Measurements from ENCODE around the gene TRIM47. TPM values are rescaled to one million over a fixed set of nuclear protein-coding genes. Genes with fewer than 3 reads are reported as not detected.

The TRIM47 gene
- total RNA-seq, 2 experiments from 2014 or later: 13.4 to 19.9 TPM

GRCh38 chr17:75827308-75828075, 50.9 kb downstream of the TRIM47 start:
- CTCF ChIA-PET: interaction anchor here (0.6 to 4.1 kb wide), 31 partner anchors 8 to 505 kb away, joined by 3 to 22 read pairs (median 4); partner anchors contain the start of genes GALK1, UNC13D, UNK and WBP2
- intact Hi-C loops (cut with DNase I, micrococcal nuclease): loop anchor here (1.0 to 5.0 kb wide), 5 partner anchors 28 to 74 kb away; partner anchors contain the start of genes UNK (in 1 of the 2) and WBP2 (in 1 of the 2)
- peak overlapping the region; percentile 87 for H3K27ac Mint-ChIP-seq
- no peaks in the 10 kb centered on the region for H3K27me3 Mint-ChIP-seq
- H3K4me3 Mint-ChIP-seq: peak overlapping the region; percentile 53
- H3K9me3 Mint-ChIP-seq (ENCODE audit: low read depth): no peaks in the 10 kb centered on the region
- POLR2A ChIA-PET: interaction anchor here (0.8 to 1.7 kb wide), 4 partner anchors 9 to 53 kb away, joined by 3 to 4 read pairs (median 4); no protein-coding TSS in a partner anchor
- DNase-seq (peak; percentile 85), ATAC-seq (peak; percentile 75)
- H3K36me3 Mint-ChIP-seq (ENCODE audit: low read depth): peaks cover 17% of the 10 kb centered on the region
- peaks cover 14% of the 10 kb centered on the region for H3K4me1 Mint-ChIP-seq

- Mint-ChIP-seq H3K4me1 (peaks cover 16% of the 10 kb centered on the region), H3K4me3 (no peak overlapping the region), H3K9me3 (ENCODE audit: low read depth) (no peaks in the 10 kb centered on the region), H3K27ac (peak overlapping the region; percentile 67), H3K27me3 (no peaks in the 10 kb centered on the region), H3K36me3 (ENCODE audit: low read depth) (peaks cover 12% of the 10 kb centered on the region)
- intact Hi-C loops (cut with DNase I, micrococcal nuclease): loop anchor here (1.0 to 5.0 kb wide), 5 partner anchors 29 to 73 kb away; partner anchors contain the start of genes UNK (in 1 of the 2) and WBP2 (in 1 of the 2)
- POLR2A ChIA-PET: interaction anchor here (0.6 to 1.7 kb wide), 5 partner anchors 8 to 52 kb away, joined by 3 to 4 read pairs (median 3); partner anchors contain the start of gene UNK
- ATAC-seq (no peak), DNase-seq (no peak)
- CTCF ChIA-PET: interaction anchor here (0.6 to 4.1 kb wide), 31 partner anchors 10 to 188 kb away, joined by 3 to 22 read pairs (median 4); partner anchors contain the start of genes GALK1, UNC13D and WBP2
Measured at GRCh38 chr17:75826561-75827307, 51.6 kb downstream of the TRIM47 start.

GRCh38 chr17:75825748-75826370, 52.5 kb downstream of the TRIM47 start:
- CTCF ChIA-PET: interaction anchor here (0.6 to 4.1 kb wide), 14 partner anchors 10 to 374 kb away, joined by 3 to 18 read pairs (median 4); partner anchors contain the start of genes GALK1 and TRIM47
- peaks cover 15% of the 10 kb centered on the region for H3K36me3 Mint-ChIP-seq (ENCODE audit: low read depth)
- H3K4me3 Mint-ChIP-seq: no peak overlapping the region

GRCh38 chr17:75825149-75825552, 53.2 kb downstream of the TRIM47 start:
- no peak for ATAC-seq
- no peak overlapping the region for H3K4me3 Mint-ChIP-seq
- ChIA-PET CTCF (interaction anchor here (0.6 to 4.1 kb wide), 7 partner anchors 9 to 374 kb away, joined by 3 to 16 read pairs (median 5); partner anchors contain the start of genes GALK1 and TRIM47), POLR2A (interaction anchor here (0.6 kb wide), 1 partner anchor 40 kb away, joined by 3 read pairs; the partner anchor contains the start of gene UNK)
- peaks cover 23% of the 10 kb centered on the region for H3K4me1 Mint-ChIP-seq
- peaks cover 11% of the 10 kb centered on the region for H3K36me3 Mint-ChIP-seq (ENCODE audit: low read depth)
- H3K9me3 Mint-ChIP-seq (ENCODE audit: low read depth): no peaks in the 10 kb centered on the region
- intact Hi-C loops (cut with DNase I, micrococcal nuclease): loop anchor here in 1 of 2 experiments (5.0 kb wide), 1 partner anchor 38 kb away; no protein-coding TSS in a partner anchor
- H3K27ac Mint-ChIP-seq: no peak overlapping the region
- no peaks in the 10 kb centered on the region for H3K27me3 Mint-ChIP-seq
- no peak for DNase-seq

More at GRCh38 chr17:75825748-75826370, 52.5 kb downstream of the TRIM47 start:
- intact Hi-C loops (cut with DNase I, micrococcal nuclease): loop anchor here (2.0 to 5.0 kb wide), 2 partner anchors 39 to 41 kb away; partner anchors contain the start of gene UNK (in 1 of the 2)
- peaks cover 23% of the 10 kb centered on the region for H3K4me1 Mint-ChIP-seq
- DNase-seq (no peak), ATAC-seq (no peak)
- H3K9me3 Mint-ChIP-seq (ENCODE audit: low read depth): no peaks in the 10 kb centered on the region
- H3K27ac Mint-ChIP-seq: no peak overlapping the region
- POLR2A ChIA-PET: interaction anchor here (0.6 to 1.7 kb wide), 2 partner anchors 7 to 41 kb away, joined by 3 to 4 read pairs; partner anchors contain the start of gene UNK
- no peaks in the 10 kb centered on the region for H3K27me3 Mint-ChIP-seq

GRCh38 chr17:75824666-75825065, 53.7 kb downstream of the TRIM47 start:
- H3K9me3 Mint-ChIP-seq (ENCODE audit: low read depth): no peaks in the 10 kb centered on the region
- H3K4me1 Mint-ChIP-seq: peaks cover 23% of the 10 kb centered on the region
- H3K36me3 Mint-ChIP-seq (ENCODE audit: low read depth): peaks cover 8% of the 10 kb centered on the region
- H3K4me3 Mint-ChIP-seq: no peak overlapping the region
- intact Hi-C loops (cut with DNase I, micrococcal nuclease): loop anchor here in 1 of 2 experiments (5.0 kb wide), 1 partner anchor 37 kb away; no protein-coding TSS in a partner anchor
- ChIA-PET CTCF (interaction anchor here (1.0 to 4.1 kb wide), 3 partner anchors 9 to 77 kb away, joined by 3 to 16 read pairs (median 5); no protein-coding TSS in a partner anchor), POLR2A (interaction anchor here (0.6 kb wide), 1 partner anchor 61 kb away, joined by 3 read pairs; no protein-coding TSS in a partner anchor)
- DNase-seq (no peak), ATAC-seq (no peak)
- H3K27me3 Mint-ChIP-seq: no peaks in the 10 kb centered on the region
- no peak overlapping the region for H3K27ac Mint-ChIP-seq

Other genes starting within 250 kb of the TRIM47 start
- under 1 TPM; 0.12 to 0.14 TPM for gene SMIM5, start 245.1 kb downstream of the TRIM47 start, total RNA-seq
- 10 to 100 TPM; 36.4 to 40.5 TPM for gene RECQL5, start 211.4 kb downstream of the TRIM47 start, total RNA-seq
- 10 to 100 TPM; 87.8 to 100.0 TPM for gene SAP30BP, start 211.2 kb downstream of the TRIM47 start, total RNA-seq
- 1 to 10 TPM in 1 of 2 experiments, under 1 TPM in 1; 0.62 to 1.5 TPM for gene ITGB4, start 157.1 kb downstream of the TRIM47 start, total RNA-seq
- 10 to 100 TPM; 50.3 to 63.2 TPM for gene GALK1, start 113.4 kb downstream of the TRIM47 start, total RNA-seq
- gene UNK, start 93.8 kb downstream of the TRIM47 start, total RNA-seq: 10 to 100 TPM; 24.5 to 33.7 TPM
- gene UNC13D, start 34.2 kb downstream of the TRIM47 start, total RNA-seq: 100 to 1,000 TPM; 106 to 133 TPM
- gene WBP2, start 23.2 kb downstream of the TRIM47 start, total RNA-seq: 10 to 100 TPM; 68.7 to 74.1 TPM
- gene TRIM65, start 18.4 kb upstream of the TRIM47 start, total RNA-seq: 10 to 100 TPM; 28.9 to 31.9 TPM
- 100 to 1,000 TPM in 1 of 2 experiments, 10 to 100 TPM in 1; 98.0 to 115 TPM for gene MRPL38, start 26.3 kb upstream of the TRIM47 start, total RNA-seq
- 10 to 100 TPM; 16.2 to 18.0 TPM for gene FBF1, start 62.5 kb upstream of the TRIM47 start, total RNA-seq
- gene ACOX1, start 100.6 kb upstream of the TRIM47 start, total RNA-seq: 10 to 100 TPM; 27.7 to 33.1 TPM
- 10 to 100 TPM in 1 of 2 experiments, 1 to 10 TPM in 1; 9.8 to 13.6 TPM for gene TEN1, start 100.7 kb upstream of the TRIM47 start, total RNA-seq
- 1 to 10 TPM; 5.6 to 6.0 TPM for gene CDK3, start 122.3 kb upstream of the TRIM47 start, total RNA-seq
- under 1 TPM; 0.04 to 0.16 TPM for gene EVPL, start 148.7 kb upstream of the TRIM47 start, total RNA-seq
- 100 to 1,000 TPM; 151 to 174 TPM for gene SRP68, start 193.9 kb upstream of the TRIM47 start, total RNA-seq
- 1 to 10 TPM; 5.9 to 6.4 TPM for gene GALR2, start 196.2 kb upstream of the TRIM47 start, total RNA-seq
- 1 to 10 TPM; 4.8 to 5.4 TPM for gene ZACN, start 200.6 kb upstream of the TRIM47 start, total RNA-seq
- 10 to 100 TPM; 73.0 to 77.0 TPM for gene EXOC7, start 225.2 kb upstream of the TRIM47 start, total RNA-seq

All from activated CD4-positive, alpha-beta T cell treated with anti-CD3 and anti-CD28 coated beads for 36 hours (primary cell).